ELF-1 (cell line): ENCODE measurements around the gene CNTN3.

Experiments
- DNase-seq: peaks from one replicate; pipeline ENCODE4 v3.0.0-alpha.2; 2016; ENCODE audit warnings: low read depth, low spot score

Gene CNTN3

DNA sequence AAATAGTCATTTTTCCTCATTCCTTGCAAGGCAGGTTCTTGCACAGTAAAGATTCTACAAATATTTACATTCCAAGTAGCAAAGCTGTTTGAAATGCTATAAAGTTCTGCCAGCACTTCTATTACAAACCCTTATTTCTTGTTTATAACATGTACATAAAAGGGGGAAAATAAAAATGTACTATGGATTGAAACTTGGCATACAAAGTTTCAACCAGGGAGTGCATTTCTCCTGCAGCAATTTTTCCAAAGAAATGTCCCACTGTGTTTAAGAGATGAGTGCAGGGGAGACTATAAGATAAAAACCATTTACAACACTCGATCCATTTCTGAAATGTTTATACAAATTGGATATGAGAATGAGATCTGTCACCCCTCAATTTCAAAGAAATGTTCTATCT, 3.3 kb downstream of the CNTN3 start:
- DNase-seq = no peak

DNA sequence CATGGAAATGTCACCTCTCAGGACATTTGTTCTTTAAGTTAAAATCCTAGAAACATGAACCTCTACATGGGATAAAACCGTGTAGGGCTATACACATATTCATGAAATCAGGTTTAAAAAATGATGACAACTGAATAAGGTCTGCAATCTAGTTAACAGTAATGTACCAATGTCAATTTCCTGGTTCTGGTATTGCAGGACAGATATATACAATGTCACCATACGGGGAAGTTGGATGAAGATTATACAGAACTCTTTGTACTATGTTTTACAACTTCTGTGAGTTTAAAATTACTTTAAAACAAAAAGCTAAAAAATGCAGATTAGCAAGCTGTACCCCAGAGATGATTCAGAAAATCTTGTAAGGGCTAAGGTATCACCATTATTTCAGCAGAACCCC, 6.7 kb downstream of the CNTN3 start:
- no peak for DNase-seq

DNA sequence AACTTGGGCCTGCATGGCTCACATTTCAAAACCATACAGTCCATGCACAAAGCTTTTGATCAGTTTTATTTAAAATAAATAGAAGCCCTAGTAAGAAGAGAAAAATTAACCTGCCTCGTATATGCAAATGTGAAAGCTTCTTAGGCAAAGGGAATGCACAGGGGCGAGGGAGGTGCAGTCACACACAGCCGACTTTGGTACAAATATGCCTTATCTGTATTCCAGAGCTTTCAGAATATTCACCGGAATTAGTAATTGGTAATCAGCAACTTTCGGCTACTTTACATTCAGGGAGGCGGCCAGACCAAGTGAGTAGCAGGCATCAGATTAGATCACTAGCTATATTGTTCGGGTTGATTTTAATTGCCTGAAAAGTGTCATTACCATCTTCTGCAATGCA, 7.5 kb downstream of the CNTN3 start:
- DNase-seq = no peak

DNA sequence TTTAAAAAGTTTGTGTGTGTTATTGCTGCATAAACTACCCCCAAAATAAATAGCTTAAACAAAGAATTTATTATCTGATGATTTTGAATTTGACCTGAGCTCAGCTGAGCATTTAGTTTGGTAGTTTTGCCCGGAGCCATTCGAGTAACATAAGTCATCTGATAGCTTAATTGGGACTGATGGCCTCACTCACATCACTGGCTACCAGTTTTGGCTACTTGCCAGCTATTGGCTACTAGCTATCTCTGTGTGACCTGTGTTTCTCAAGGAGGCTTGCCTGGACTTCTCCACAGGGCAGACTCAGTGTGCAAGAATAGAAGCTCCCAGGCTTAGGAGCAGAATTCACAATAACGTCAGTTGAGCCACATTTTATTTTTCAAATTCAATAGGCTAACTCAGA, 9.0 kb downstream of the CNTN3 start:
- DNase-seq = no peak

DNA sequence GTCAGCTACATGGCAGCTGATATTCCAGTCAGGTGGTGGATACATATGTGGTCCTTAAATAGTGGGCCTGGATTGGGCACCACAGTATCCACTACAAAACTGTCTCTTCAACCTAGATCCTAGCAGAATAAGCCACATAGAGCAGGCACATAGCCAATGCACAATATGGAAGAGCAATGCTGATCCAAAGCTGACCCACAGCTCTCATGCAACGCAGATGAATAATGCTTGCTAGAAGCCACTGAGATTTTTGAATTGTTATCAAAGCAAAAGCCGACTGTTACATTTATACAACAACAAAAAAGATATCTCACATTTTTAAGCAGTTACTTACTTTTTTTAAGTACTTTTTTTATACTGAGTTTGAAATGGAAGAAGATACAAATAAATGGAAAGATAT, 11.2 kb downstream of the CNTN3 start:
- no peak for DNase-seq

DNA sequence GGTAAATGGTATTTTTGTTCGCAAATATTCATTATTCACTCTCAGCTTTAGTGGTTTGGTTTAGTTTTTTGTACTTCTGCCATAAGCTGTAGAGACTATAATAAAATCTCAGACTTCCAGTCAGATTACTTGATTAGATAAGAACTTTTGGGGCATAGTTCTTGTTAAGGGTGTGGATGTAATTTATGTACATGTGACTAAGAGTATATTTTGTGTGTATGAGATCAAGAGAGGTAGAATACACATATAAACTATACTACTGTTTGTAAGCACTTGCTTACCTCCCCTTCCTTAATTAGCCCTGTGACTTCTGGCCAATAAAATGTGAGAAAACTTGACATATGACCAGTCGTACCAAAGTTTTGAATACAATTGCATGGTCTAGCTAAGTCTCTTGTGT, 12.0 kb downstream of the CNTN3 start:
- no peak for DNase-seq

DNA sequence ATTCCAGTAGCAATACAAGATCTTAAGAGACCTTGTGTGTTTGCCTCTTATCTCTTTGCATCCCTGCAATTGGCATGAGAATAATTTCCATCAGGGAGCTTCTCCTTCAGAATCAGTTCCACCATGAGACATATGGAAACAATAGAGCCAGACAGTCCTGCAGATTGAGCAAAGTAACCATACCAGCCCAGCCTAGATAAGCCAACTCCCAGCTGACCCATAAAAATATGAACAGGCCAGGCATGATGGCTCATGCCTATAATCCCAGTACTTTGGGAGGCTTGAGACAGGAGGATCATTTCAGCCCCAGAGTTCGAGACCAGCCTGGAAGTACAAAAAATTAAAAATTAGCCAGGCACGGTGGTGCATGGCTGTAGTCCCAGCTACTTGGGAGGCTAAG, 12.7 kb downstream of the CNTN3 start:
- DNase-seq = no peak

DNA sequence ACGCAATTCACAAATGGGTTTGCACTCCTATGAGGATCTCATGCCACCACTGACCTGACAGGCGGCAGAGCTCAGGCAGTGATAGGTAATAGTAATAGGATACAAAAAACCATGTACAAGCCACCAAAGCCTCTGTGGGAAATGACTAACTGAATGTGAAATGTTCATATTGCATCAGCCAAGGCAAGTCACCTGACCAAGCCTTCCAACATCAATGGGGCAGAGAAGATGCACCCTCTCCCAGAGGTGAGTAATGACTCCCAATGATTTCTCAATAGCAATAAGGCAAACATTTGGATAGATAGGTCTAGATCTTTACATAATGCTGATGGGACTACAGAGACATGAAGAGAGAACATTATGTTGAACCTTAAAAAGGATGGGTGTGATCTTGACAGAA, 14.9 kb downstream of the CNTN3 start:
- no peak for DNase-seq

DNA sequence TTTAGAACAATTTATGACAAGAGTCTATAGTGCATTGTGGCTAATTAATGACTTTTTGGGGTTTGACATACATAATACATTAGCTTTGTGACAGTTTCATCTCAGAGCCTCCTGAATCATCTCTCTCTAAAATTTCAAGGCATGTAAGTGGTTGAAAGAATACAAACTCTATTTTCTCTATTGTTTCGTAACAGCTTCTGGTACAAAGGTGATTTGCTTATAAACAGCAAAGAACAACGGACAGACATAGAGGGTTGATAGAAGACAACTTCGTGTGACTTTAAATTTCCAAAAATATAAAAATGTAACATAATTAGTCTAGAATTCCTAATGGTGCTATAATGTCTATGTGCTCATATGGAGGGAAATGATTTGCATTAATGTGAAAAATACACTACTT, 21.3 kb downstream of the CNTN3 start:
- DNase-seq = no peak

DNA sequence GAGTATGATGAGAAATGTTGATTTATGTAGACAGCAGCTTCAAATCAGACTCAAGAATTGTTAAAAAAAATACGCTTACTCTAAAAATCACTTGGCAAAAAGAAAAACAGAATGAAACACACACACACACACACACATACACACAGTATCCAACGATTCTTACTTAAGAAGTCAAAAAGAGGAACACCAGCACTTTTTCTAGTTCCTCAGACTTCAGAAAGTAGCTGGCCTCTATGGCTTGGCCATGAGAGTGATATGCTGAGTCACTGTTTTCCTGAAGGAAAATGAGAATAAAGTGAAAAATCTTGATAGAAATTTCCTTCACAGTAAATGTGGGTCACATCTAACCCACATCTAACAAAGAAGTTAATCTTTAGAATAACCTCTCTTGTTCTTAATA, 22.1 kb downstream of the CNTN3 start:
- no peak for DNase-seq

DNA sequence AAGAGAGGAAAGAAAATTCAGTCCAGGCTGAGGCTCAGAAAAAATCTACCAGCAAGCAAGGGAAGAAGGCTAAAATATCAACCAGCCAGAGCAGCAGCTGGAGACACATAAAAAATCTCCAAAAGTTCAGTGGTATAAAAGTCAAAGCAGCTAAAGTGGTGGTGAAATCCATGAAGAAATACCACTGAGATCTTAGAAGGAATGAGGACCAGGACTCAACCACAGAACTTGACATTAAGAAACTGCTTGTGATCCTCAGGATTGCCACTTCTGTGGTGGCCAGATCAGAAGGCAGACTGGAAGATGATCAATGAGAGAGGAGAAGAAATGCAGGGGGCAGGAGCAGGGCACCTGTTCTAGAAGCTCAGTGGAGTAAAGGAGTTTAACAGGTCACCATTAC, 22.5 kb downstream of the CNTN3 start:
- DNase-seq = no peak

DNA sequence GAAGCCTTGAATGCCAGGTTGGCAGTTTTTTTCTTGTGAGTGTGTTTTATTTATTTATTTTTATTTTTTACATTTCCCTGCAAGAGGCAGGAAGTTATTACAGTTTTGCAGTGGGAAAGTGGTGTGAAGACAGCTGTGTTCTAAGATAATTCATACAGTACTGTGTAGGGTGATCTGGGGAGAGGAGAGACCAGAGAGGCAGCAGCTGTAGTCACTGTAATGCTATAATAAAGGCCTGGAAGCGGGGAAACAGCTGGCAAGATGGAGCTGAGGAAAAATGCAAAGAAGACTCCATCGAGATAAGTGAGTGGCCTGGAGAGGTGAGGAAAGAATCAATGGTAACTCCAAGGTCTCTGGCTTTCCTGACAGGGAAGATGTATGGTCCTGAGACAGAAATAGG, 23.1 kb downstream of the CNTN3 start:
- DNase-seq = no peak

DNA sequence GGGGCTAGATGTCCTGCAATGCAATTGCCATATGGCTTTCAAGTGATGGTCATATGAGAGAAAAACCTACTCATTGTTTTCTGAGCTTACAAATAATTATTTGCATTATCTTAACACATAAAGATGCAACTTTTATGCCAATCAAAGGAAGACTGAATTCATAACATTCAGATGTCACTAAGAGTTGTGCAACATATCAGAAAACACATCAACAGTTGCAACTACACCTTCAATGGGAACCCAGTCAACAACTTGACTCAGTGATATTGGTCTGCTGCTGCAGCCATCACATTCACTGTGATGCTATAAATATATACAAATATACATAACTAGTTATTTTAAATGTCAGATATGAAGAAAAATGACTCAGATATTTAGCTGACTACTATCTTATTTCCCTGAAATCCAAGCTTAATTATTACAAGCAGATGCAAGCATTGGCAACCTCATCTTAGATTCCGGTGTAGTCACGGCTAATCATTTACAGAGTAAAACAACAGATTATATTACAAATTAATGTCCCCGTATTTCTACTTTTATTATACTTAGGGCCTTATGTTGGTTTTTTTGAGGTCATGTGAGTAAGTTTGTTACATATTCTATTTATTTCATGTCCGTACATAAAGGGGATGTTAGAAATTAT, 23.7 kb downstream of the CNTN3 start:
- DNase-seq = no peak

DNA sequence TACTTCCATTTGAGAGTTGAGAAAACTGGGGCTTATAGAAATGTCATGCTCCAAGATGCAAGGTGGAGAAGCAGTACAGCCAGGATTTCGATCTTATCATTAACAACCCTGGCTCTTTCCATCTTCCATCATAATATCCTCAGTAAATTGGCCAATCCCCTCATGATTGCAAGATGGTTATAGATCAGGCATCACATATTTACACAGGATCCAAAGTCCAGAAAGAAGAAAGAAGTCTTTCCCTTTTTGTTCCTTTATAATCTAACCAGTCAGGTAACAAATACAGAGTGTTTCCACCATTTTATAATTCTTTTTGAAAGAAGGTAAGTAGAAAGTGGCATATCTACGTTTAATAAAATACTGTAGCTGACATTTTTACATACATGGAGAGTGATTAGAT, 29.7 kb downstream of the CNTN3 start:
- DNase-seq = no peak

DNA sequence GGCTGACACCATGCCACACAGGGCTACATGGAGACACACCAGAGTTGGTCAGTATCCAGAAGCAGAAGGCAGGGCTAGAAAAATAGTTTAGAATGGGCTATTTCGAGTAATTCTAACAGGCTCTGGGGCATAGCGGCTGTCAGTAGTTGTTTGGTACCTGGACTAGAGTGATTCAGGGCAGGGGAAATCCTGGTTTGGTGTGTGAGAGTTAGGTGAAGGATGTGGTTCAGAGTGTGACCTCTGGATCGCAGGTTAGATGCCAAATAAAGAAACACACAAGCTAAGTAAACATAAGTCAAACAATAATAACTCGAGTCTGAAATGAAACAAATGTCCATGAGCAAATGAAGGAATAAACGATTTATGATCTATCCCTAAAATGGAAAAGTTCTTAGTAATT, 31.5 kb downstream of the CNTN3 start:
- no peak for DNase-seq

DNA sequence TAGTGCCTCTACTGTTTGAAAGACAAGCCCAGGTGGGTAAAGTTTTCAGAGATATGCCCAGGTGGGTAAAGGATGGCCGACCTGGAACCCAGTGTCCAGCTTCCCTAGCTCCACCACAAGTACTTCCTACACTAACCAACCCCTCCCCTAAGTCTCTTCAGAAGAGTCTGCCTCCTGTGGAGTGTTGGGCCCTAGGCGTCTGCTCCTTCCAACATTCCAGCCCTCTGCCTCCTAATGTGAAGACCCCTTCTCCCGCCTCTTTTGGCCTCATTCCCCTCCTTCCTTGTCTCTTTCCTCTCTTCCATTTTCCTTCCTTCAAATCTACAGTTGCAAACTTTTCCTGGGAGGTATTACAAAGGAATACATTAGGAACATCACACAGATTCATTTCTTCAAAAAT, 38.6 kb downstream of the CNTN3 start:
- peak; percentile 0 for DNase-seq

DNA sequence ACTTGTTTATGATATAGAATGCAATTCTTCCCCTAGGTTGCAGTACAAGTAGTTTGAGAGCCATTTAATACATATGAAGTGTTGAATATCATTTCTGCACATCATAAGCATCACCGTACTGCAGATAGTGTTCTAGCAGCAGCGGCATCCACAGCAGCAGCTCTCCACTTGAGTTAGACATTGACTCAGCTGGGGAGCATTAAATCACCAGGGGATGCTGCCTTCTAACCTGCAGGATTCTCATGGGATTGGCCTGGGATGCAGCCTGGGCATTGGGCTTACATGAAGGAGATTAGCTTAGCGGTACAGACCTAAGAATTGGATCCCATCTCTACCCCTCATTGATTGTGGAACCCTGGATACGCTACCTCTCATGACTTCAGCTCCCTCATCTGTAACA, 43.3 kb downstream of the CNTN3 start:
- no peak for DNase-seq
